Keratinocyte (primary cell): ENCODE results near the gene RALY.

Experiments used
- EZH2 ChIP-seq: IDR thresholded peaks from one replicate; pipeline ENCODE4 v1.6.1; 2012; ENCODE audit warnings: inconsistent platforms, mild to moderate bottlenecking, low read length, moderate library complexity
- TF ChIP-seq, protein P1 (sequence below), 3 experiments: IDR thresholded peaks in 1 of 3; conservative IDR thresholded peaks in 1 of 3; optimal IDR thresholded peaks in 1 of 3; 2 replicates in 2 of 3; 3 replicates in 1 of 3; pipeline versions ENCODE3 to v1.5.1; 2011; ENCODE audit warnings: low read length in 3 of 3, mild to moderate bottlenecking in 3 of 3, moderate library complexity in 2 of 3, control low read depth in 1 of 3, inconsistent platforms in 1 of 3; ENCODE audit not compliant: insufficient read depth in 2 of 3; ENCODE audit errors: extremely low read depth in 1 of 3

DNA sequence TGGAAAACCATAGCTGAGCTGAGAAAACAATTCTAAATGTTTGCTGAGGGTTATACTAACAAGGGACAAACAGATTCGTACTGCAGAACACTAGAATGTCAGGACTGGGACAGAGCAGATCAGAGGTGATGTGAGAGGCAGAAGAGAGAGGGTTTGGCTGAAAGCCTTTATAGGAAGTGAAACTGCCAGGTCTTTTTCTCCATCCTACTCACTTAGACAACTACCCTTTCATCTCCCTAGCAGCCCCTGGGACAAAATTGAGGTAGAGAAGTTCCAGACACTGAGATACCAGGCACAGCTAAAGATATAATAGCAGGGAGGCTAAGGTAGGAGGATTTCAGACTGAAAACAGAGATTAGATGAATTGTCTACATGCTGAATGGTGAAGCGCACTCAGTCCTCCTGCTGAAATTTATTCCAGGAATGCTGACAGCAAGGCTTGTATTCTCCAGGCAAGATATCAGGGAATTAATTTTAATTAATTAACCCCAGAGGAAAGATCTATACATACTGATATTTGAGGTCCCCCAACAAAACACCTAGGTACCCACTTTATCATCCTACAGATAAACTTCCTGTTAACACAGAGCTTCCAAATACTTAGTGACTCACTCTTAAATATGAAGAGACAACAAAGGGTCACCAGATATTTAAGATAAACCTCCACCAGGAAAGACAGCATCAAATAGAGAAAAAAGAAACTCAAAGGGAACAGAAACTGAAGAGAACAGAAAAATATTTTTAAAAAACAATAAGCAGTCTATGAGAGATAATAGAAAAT lies 130.9 kb downstream of the RALY start:
- TF ChIP-seq, protein P1, sequence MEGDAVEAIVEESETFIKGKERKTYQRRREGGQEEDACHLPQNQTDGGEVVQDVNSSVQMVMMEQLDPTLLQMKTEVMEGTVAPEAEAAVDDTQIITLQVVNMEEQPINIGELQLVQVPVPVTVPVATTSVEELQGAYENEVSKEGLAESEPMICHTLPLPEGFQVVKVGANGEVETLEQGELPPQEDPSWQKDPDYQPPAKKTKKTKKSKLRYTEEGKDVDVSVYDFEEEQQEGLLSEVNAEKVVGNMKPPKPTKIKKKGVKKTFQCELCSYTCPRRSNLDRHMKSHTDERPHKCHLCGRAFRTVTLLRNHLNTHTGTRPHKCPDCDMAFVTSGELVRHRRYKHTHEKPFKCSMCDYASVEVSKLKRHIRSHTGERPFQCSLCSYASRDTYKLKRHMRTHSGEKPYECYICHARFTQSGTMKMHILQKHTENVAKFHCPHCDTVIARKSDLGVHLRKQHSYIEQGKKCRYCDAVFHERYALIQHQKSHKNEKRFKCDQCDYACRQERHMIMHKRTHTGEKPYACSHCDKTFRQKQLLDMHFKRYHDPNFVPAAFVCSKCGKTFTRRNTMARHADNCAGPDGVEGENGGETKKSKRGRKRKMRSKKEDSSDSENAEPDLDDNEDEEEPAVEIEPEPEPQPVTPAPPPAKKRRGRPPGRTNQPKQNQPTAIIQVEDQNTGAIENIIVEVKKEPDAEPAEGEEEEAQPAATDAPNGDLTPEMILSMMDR (optimal IDR thresholded peaks at IDR 0.05 in 1 of 3, IDR thresholded peaks at IDR 0.05 in 1 of 3, conservative IDR thresholded peaks at IDR 0.05 in 1 of 3; ENCODE audit: extremely low read depth in 1 of 3, insufficient read depth in 2 of 3, low read length in 3 of 3): no peak
- TF ChIP-seq EZH2: no peak
